Measurements from ENCODE around the gene PRG2. TPM values are rescaled to one million over a fixed set of nuclear protein-coding genes. Genes with fewer than 3 reads are reported as not detected.

The PRG2 gene
- total and polyA plus RNA-seq, 2 of the 13 experiments (the other 11 are each of a cell fraction or from before 2014, with no cell fraction given) = not detected

DNA sequence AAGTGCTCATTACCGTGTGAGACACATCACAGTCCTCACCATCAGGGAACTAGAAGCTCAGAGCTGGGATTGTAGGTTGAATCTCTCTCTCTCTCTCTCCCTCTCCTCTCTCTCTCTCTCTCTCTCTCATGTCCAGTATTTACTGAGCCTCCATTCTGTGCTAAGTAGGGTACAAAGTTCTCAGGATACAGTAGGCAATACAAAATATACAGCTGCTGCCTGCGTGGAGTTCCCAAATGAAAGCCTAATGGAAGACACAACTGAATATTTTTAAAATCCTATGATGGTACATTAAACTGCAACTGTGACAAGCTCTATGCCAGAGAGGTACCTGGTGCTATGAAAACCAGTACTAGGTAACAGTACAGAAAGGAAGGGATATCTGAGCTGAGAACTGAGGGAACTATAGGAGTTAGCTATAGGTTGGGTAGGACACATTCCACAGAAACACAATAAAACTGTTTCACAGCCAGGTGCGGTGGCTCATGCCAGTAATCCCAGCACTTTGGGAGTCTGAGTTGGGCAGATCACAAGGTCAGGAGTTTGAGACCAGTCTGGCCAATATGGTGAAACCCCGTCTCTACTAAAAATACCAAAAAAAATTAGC is 9.6 kb upstream of the PRG2 start (continued):
- TF ChIP-seq, protein P1, sequence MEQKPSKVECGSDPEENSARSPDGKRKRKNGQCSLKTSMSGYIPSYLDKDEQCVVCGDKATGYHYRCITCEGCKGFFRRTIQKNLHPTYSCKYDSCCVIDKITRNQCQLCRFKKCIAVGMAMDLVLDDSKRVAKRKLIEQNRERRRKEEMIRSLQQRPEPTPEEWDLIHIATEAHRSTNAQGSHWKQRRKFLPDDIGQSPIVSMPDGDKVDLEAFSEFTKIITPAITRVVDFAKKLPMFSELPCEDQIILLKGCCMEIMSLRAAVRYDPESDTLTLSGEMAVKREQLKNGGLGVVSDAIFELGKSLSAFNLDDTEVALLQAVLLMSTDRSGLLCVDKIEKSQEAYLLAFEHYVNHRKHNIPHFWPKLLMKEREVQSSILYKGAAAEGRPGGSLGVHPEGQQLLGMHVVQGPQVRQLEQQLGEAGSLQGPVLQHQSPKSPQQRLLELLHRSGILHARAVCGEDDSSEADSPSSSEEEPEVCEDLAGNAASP (CRISPR knock-in tag; IDR thresholded peaks at IDR 0.05; ENCODE audit: borderline replicate concordance) = no peak
- TF ChIP-seq CENPT (CRISPR knock-in tag; IDR thresholded peaks at IDR 0.05; ENCODE audit: low read depth) (no peak), ZNF354B (CRISPR knock-in tag; IDR thresholded peaks at IDR 0.05) (no peak), TMF1 (CRISPR knock-in tag; IDR thresholded peaks at IDR 0.05; ENCODE audit: low read depth) (no peak), ZNF501 (CRISPR knock-in tag; IDR thresholded peaks at IDR 0.05) (peak; percentile 48; the same call in 1 of the 2 replicates), AKAP8 (CRISPR knock-in tag; IDR thresholded peaks at IDR 0.05) (no peak), SP1 (IDR thresholded peaks at IDR 0.05) (no peak), SP1 (CRISPR knock-in tag; IDR thresholded peaks at IDR 0.05) (no peak), U2AF2 (IDR thresholded peaks at IDR 0.05; ENCODE audit: low read depth, low read length) (no peak), RBM22 (optimal IDR thresholded peaks at IDR 0.05; ENCODE audit: low read length) (no peak), HMG20A (CRISPR knock-in tag; IDR thresholded peaks at IDR 0.05; ENCODE audit: borderline replicate concordance) (peak; percentile 29; the same call in 1 of the 2 replicates), ZMAT3 (CRISPR knock-in tag; conservative IDR thresholded peaks at IDR 0.05) (no peak), SMAD9 (CRISPR knock-in tag; IDR thresholded peaks at IDR 0.05) (no peak), ISX (CRISPR knock-in tag; conservative IDR thresholded peaks at IDR 0.05) (no peak), ZNF841 (CRISPR knock-in tag; IDR thresholded peaks at IDR 0.05; ENCODE audit: borderline replicate concordance) (no peak), ZNF547 (CRISPR knock-in tag; IDR thresholded peaks at IDR 0.05) (peak; percentile 35; the same call in 1 of the 2 replicates), KLF9 (CRISPR knock-in tag; IDR thresholded peaks at IDR 0.05; ENCODE audit: low read depth) (no peak), ZNF382 (CRISPR knock-in tag; IDR thresholded peaks at IDR 0.05; ENCODE audit: borderline replicate concordance) (no peak), TOE1 (CRISPR knock-in tag; IDR thresholded peaks at IDR 0.05) (no peak), ARID2 (CRISPR knock-in tag; IDR thresholded peaks at IDR 0.05; ENCODE audit: borderline replicate concordance) (no peak), ZNF724P (CRISPR knock-in tag; IDR thresholded peaks at IDR 0.05; ENCODE audit: borderline replicate concordance) (no peak), EP300 (IDR thresholded peaks at IDR 0.05; ENCODE audit: low read depth in 2 of 2, low read length in 2 of 2) (peak in 1 of 2 experiments; percentile 61; a peak in 1 of 4 replicates), EP300 (CRISPR knock-in tag; IDR thresholded peaks at IDR 0.05; ENCODE audit: borderline replicate concordance) (no peak; the same call in 1 of the 2 replicates), ONECUT2 (CRISPR knock-in tag; IDR thresholded peaks at IDR 0.05) (no peak)
- TF ChIP-seq, protein P2, sequence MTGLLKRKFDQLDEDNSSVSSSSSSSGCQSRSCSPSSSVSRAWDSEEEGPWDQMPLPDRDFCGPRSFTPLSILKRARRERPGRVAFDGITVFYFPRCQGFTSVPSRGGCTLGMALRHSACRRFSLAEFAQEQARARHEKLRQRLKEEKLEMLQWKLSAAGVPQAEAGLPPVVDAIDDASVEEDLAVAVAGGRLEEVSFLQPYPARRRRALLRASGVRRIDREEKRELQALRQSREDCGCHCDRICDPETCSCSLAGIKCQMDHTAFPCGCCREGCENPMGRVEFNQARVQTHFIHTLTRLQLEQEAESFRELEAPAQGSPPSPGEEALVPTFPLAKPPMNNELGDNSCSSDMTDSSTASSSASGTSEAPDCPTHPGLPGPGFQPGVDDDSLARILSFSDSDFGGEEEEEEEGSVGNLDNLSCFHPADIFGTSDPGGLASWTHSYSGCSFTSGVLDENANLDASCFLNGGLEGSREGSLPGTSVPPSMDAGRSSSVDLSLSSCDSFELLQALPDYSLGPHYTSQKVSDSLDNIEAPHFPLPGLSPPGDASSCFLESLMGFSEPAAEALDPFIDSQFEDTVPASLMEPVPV (CRISPR knock-in tag; IDR thresholded peaks at IDR 0.05) = no peak
- TF ChIP-seq, protein P3, sequence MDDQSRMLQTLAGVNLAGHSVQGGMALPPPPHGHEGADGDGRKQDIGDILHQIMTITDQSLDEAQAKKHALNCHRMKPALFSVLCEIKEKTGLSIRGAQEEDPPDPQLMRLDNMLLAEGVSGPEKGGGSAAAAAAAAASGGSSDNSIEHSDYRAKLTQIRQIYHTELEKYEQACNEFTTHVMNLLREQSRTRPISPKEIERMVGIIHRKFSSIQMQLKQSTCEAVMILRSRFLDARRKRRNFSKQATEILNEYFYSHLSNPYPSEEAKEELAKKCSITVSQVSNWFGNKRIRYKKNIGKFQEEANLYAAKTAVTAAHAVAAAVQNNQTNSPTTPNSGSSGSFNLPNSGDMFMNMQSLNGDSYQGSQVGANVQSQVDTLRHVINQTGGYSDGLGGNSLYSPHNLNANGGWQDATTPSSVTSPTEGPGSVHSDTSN (CRISPR knock-in tag; IDR thresholded peaks at IDR 0.05; ENCODE audit: borderline replicate concordance) = no peak
- TF ChIP-seq, protein P4, sequence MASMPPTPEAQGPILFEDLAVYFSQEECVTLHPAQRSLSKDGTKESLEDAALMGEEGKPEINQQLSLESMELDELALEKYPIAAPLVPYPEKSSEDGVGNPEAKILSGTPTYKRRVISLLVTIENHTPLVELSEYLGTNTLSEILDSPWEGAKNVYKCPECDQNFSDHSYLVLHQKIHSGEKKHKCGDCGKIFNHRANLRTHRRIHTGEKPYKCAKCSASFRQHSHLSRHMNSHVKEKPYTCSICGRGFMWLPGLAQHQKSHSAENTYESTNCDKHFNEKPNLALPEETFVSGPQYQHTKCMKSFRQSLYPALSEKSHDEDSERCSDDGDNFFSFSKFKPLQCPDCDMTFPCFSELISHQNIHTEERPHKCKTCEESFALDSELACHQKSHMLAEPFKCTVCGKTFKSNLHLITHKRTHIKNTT (CRISPR knock-in tag; IDR thresholded peaks at IDR 0.05) = no peak
